Measurements from ENCODE around the gene DCTN5.
"Not testable (repeated sequence)": the region's sequence is repeated elsewhere in the genome, so short reads cannot be mapped to it uniquely, and the experiment has no call there.

DCTN5 gene

GRCh38 chr16:23694644-23695373, 53.5 kb downstream of the DCTN5 start:
- no peak for DNase-seq

- DNase-seq = no peak
Measured at GRCh38 chr16:23695756-23696155, 54.5 kb downstream of the DCTN5 start.

- no peak for DNase-seq
Measured at GRCh38 chr16:23699100-23699499, 57.8 kb downstream of the DCTN5 start.

GRCh38 chr16:23700093-23700492, 58.8 kb downstream of the DCTN5 start:
- DNase-seq = no peak

GRCh38 chr16:23700509-23700908, 59.2 kb downstream of the DCTN5 start:
- DNase-seq = no peak

- no peak for DNase-seq
Measured at GRCh38 chr16:23701045-23701444, 59.8 kb downstream of the DCTN5 start.

- DNase-seq = no peak
Measured at GRCh38 chr16:23702951-23703350, 61.7 kb downstream of the DCTN5 start.

GRCh38 chr16:23704772-23705516, 63.7 kb downstream of the DCTN5 start:
- DNase-seq = no peak

- no peak for DNase-seq
Measured at GRCh38 chr16:23705517-23705902, 64.2 kb downstream of the DCTN5 start.

GRCh38 chr16:23706439-23706838, 65.2 kb downstream of the DCTN5 start:
- no peak for DNase-seq

- DNase-seq = no peak
Measured at GRCh38 chr16:23709536-23709935, 68.3 kb downstream of the DCTN5 start.

- no peak for DNase-seq
Measured at GRCh38 chr16:23710008-23710407, 68.7 kb downstream of the DCTN5 start.

- DNase-seq = no peak
Measured at GRCh38 chr16:23710504-23710903, 69.2 kb downstream of the DCTN5 start.

- no peak for DNase-seq
Measured at GRCh38 chr16:23711785-23712184, 70.5 kb downstream of the DCTN5 start.

- DNase-seq = no peak
Measured at GRCh38 chr16:23712976-23713375, 71.7 kb downstream of the DCTN5 start, which contains the start of gene ERN2. Gene ERN2, minus strand, starts transcription at chr16:23713222. Its CDS starts 35 bp downstream, at chr16:23713187.

GRCh38 chr16:23716484-23716883, 75.2 kb downstream of the DCTN5 start:
- no peak for DNase-seq

GRCh38 chr16:23722613-23723240, 81.5 kb downstream of the DCTN5 start:
- DNase-seq = not testable (repeated sequence)

GRCh38 chr16:23724096-23724784, 83.0 kb downstream of the DCTN5 start:
- no peak for DNase-seq

- no peak for DNase-seq
Measured at GRCh38 chr16:23724785-23725131, 83.5 kb downstream of the DCTN5 start.

GRCh38 chr16:23726710-23727109, 85.4 kb downstream of the DCTN5 start:
- no peak for DNase-seq

All from stimulated activated CD4-positive, alpha-beta T cell treated with anti-CD3 and anti-CD28 coated beads, Interleukin-4, amount 100 ng/mL, for 4 hours (primary cell).